Endothelial cell of umbilical vein (primary cell): ENCODE measurements around the gene VASN. TPM values are rescaled to one million over a fixed set of nuclear protein-coding genes. Genes with fewer than 3 reads are reported as not detected.

Experiments
- BruUV-seq: library from RNA; stranded (reverse); fragments of 400-500 nt; replicated peaks from 2 replicates; lab custom pipeline; 2021; lab: Mats Ljungman, UMichigan
- CTCF ChIA-PET: fragments of 300-600, 350-600 bp; sonication (Branson Sonifier 250); formaldehyde crosslinking; loops from one replicate; lab custom pipeline; 2021; ENCODE audit warnings: antibody characterized with exemption, inconsistent platforms; lab: Charles Lee
- POLR2A ChIA-PET: fragments of 300-600, 350-600 bp; sonication (Branson Sonifier 250); formaldehyde crosslinking; loops from one replicate; lab custom pipeline; 2021; ENCODE audit warnings: antibody characterized with exemption, inconsistent platforms; lab: Charles Lee
- DNase-seq: peaks from one replicate; pipeline ENCODE4 v3.0.0-alpha.2; 2011; ENCODE audit warnings: low read depth, low spot score
- FAIRE-seq: peaks from 2 replicates; lab custom pipeline; 2011; peaks lifted over from hg19 to GRCh38; lab: Jason Lieb, UNC
- H2AFZ ChIP-seq: 2 replicates; pipeline ENCODE4 v1.6.0; 2012; ENCODE audit warnings: low read depth, low read length, control low read depth, inconsistent platforms
- H3K27ac ChIP-seq: 2 replicates; pipeline ENCODE4 v1.5.1; 2011; ENCODE audit warnings: low read depth, mild to moderate bottlenecking, control low read depth, low read length, moderate library complexity; ENCODE audit not compliant: insufficient read depth
- H3K27me3 ChIP-seq, 2 experiments: 2 replicates each; pipeline versions ENCODE4 v1.6.0 to v1.6.1; 2011; ENCODE audit warnings: low read length in 2 of 2, mixed read lengths in 1 of 2; ENCODE audit not compliant: control insufficient read depth in 2 of 2, insufficient read depth in 2 of 2
- H3K36me3 ChIP-seq, 2 experiments: 2 replicates in 1 of 2; 3 replicates in 1 of 2; pipeline ENCODE4 v1.5.1; 2011; ENCODE audit warnings: low read length in 2 of 2, mild to moderate bottlenecking in 1 of 2, moderate library complexity in 1 of 2; ENCODE audit not compliant: control insufficient read depth in 2 of 2, insufficient read depth in 2 of 2; ENCODE audit errors: extremely low read depth in 1 of 2
- H3K4me1 ChIP-seq: 3 replicates; pipeline ENCODE4 v1.5.1; 2011; ENCODE audit warnings: mild to moderate bottlenecking, low read length; ENCODE audit not compliant: control insufficient read depth, insufficient read depth; ENCODE audit errors: extremely low read depth
- H3K4me2 ChIP-seq: 2 replicates; pipeline ENCODE4 v1.6.1; 2011; ENCODE audit warnings: low read length, control low read depth, mixed read lengths; ENCODE audit not compliant: insufficient read depth
- H3K4me3 ChIP-seq, 3 experiments: fragments of 200-600 bp in 1 of 3; sonication (generic), shearing (Covaris generic) in 1 of 3; replicated peaks in 1 of 3; 2 replicates each; pipeline ENCODE4 v1.5.1; 2011 to 2016; ENCODE audit warnings: control low read depth in 3 of 3, low read length in 3 of 3, mild to moderate bottlenecking in 2 of 3, inconsistent platforms in 1 of 3, low read depth in 1 of 3, moderate library complexity in 1 of 3; ENCODE audit not compliant: insufficient read depth in 1 of 3
- H3K79me2 ChIP-seq: 2 replicates; pipeline ENCODE4 v1.6.0; 2012; ENCODE audit warnings: low read length, inconsistent platforms; ENCODE audit not compliant: control insufficient read depth, insufficient read depth
- H3K9ac ChIP-seq: replicated peaks from 2 replicates; pipeline ENCODE3; 2011; ENCODE audit warnings: low read length, control low read depth; ENCODE audit not compliant: insufficient read depth; ENCODE audit errors: extremely low read depth
- H3K9me1 ChIP-seq: replicated peaks from 3 replicates; pipeline ENCODE4 v1.6.0; 2011; ENCODE audit warnings: mild to moderate bottlenecking, low read length; ENCODE audit not compliant: control insufficient read depth, insufficient read depth; ENCODE audit errors: extremely low read depth
- H3K9me3 ChIP-seq: replicated peaks from 2 replicates; pipeline ENCODE4 v1.5.1; 2012; ENCODE audit warnings: low read length, inconsistent platforms; ENCODE audit not compliant: control insufficient read depth, insufficient read depth
- H4K20me1 ChIP-seq: replicated peaks from 2 replicates; pipeline ENCODE3; 2011; ENCODE audit warnings: mild to moderate bottlenecking, low read length; ENCODE audit not compliant: control insufficient read depth, insufficient read depth; ENCODE audit errors: extremely low read depth
- CTCF ChIP-seq, 2 donors: IDR thresholded peaks; 1 replicate in 1 of 2; 2 replicates in 1 of 2; pipeline ENCODE4 v1.5.1; 2011; ENCODE audit warnings: low read length in 2 of 2, mild to moderate bottlenecking in 2 of 2, moderate library complexity in 2 of 2, control low read depth in 1 of 2, inconsistent platforms in 1 of 2, low read depth in 1 of 2; ENCODE audit not compliant: insufficient read depth in 1 of 2; ENCODE audit errors: extremely low read depth in 1 of 2
- EZH2 ChIP-seq: IDR thresholded peaks from 2 replicates; pipeline ENCODE4 v1.6.1; 2012; ENCODE audit warnings: borderline replicate concordance, low read depth, mild to moderate bottlenecking, moderate library complexity, low read length, inconsistent platforms; ENCODE audit not compliant: severe bottlenecking
- FOS ChIP-seq: IDR thresholded peaks from 2 replicates; pipeline ENCODE4 v1.6.1; 2011; ENCODE audit warnings: mild to moderate bottlenecking, low read length, moderate library complexity, borderline replicate concordance; ENCODE audit not compliant: insufficient read depth
- GATA2 ChIP-seq: IDR thresholded peaks from 2 replicates; pipeline ENCODE4 v1.7.0; 2011; ENCODE audit warnings: low read depth, mild to moderate bottlenecking, moderate library complexity, mixed read lengths, low read length; ENCODE audit not compliant: insufficient read length, insufficient read depth
- JUN ChIP-seq: IDR thresholded peaks from 2 replicates; pipeline ENCODE4 v1.6.1; 2011; ENCODE audit warnings: borderline replicate concordance, low read depth; ENCODE audit not compliant: insufficient read length, insufficient read depth
- MAX ChIP-seq: IDR thresholded peaks from 2 replicates; pipeline ENCODE4 v1.6.1; 2011; ENCODE audit not compliant: insufficient read depth, insufficient read length
- MYC ChIP-seq: IDR thresholded peaks from one replicate; pipeline ENCODE4 v1.6.1; 2011; ENCODE audit warnings: mild to moderate bottlenecking, low read depth, low read length
- POLR2A ChIP-seq: IDR thresholded peaks from 2 replicates; pipeline ENCODE4 v1.6.1; 2012; ENCODE audit warnings: low read depth, mild to moderate bottlenecking, control low read depth, low read length
- POLR2AphosphoS5 ChIP-seq: IDR thresholded peaks from 2 replicates; pipeline ENCODE4 v1.6.1; 2012; ENCODE audit warnings: low read depth, mild to moderate bottlenecking, control low read depth, low read length, moderate library complexity; ENCODE audit not compliant: insufficient read depth
- dilution Hi-C: fragments of 300-500 bp; cut with MboI; formaldehyde crosslinking; loops from one replicate; pipeline ENCODE4 v1.15.0; 2019; ENCODE audit warnings: low sequenced_read_pairs; ENCODE audit not compliant: extremely low pct_ligation_motif_present
- intact Hi-C: fragments of 100-400 bp; cut with micrococcal nuclease; formaldehyde crosslinking; loops from one replicate; pipeline ENCODE4 v1.10.0; 2022
- polyA plus RNA-seq, 4 experiments: library from polyadenylated mRNA; depleted of rRNA in 3 of 4; stranded (reverse) in 3 of 4; unstranded in 1 of 4; fragments of >200 nt; gene quantifications; 2 replicates each; pipeline versions ENCODE4 v1.2.1 to v1.2.3, GENCODE V29; 2011 to 2012; ENCODE audit warnings: missing spikeins in 1 of 4
- total RNA-seq: library from RNA; stranded (reverse); gene quantifications from 2 replicates; pipeline ENCODE4 v1.2.3, GENCODE V29; 2021

VASN gene
- total and polyA plus RNA-seq, 2 donors (not counting 3 experiments of a cell fraction or from before 2014, with no cell fraction given) = 0.41 to 0.42 TPM

- H2AFZ ChIP-seq = no peak overlapping the region
- dilution Hi-C loops = no loop called here
- intact Hi-C loops = no loop called here
- no peaks in the 10 kb centered on the region for H4K20me1 ChIP-seq
- DNase-seq = no peak
- ChIA-PET POLR2A (interaction anchor here (0.7 kb wide), 1 partner anchor 173 kb away, joined by 8 read pairs; no protein-coding TSS in a partner anchor), CTCF (interaction anchor here (1.2 kb wide), 1 partner anchor 37 kb away, joined by 3 read pairs; no protein-coding TSS in a partner anchor)
- FAIRE-seq = no peak
- no peak overlapping the region for H3K4me3 ChIP-seq
- H3K9me3 ChIP-seq = no peaks in the 10 kb centered on the region
- H3K36me3 ChIP-seq = peaks cover 0 to 18% of the 10 kb centered on the region in 2 experiments
- no peaks in the 10 kb centered on the region for H3K9me1 ChIP-seq
- H3K4me2 ChIP-seq = no peak overlapping the region
- no peaks in the 10 kb centered on the region for H3K4me1 ChIP-seq
- no peak overlapping the region for H3K27ac ChIP-seq
- H3K27me3 ChIP-seq = no peaks in the 10 kb centered on the region
- no peak overlapping the region for H3K9ac ChIP-seq
- no TSS peak for BruUV-seq
- no peaks in the 10 kb centered on the region for H3K79me2 ChIP-seq
- no peak for TF ChIP-seq CTCF (IDR thresholded peaks at IDR 0.05; ENCODE audit: extremely low read depth in 1 of 2, insufficient read depth in 1 of 2, low read depth in 1 of 2, low read length in 2 of 2)
- no peak for TF ChIP-seq POLR2AphosphoS5
- no peak for TF ChIP-seq MYC
- no peak for TF ChIP-seq EZH2
- no peak for TF ChIP-seq GATA2
- TF ChIP-seq JUN = no peak
- TF ChIP-seq FOS = no peak
- no peak for TF ChIP-seq MAX
- no peak for TF ChIP-seq POLR2A
Measured at GRCh38 chr16:4365615-4366014, 6.0 kb upstream of the VASN start.
